ENCODE data around the gene NEDD4L.

The NEDD4L gene

DNA sequence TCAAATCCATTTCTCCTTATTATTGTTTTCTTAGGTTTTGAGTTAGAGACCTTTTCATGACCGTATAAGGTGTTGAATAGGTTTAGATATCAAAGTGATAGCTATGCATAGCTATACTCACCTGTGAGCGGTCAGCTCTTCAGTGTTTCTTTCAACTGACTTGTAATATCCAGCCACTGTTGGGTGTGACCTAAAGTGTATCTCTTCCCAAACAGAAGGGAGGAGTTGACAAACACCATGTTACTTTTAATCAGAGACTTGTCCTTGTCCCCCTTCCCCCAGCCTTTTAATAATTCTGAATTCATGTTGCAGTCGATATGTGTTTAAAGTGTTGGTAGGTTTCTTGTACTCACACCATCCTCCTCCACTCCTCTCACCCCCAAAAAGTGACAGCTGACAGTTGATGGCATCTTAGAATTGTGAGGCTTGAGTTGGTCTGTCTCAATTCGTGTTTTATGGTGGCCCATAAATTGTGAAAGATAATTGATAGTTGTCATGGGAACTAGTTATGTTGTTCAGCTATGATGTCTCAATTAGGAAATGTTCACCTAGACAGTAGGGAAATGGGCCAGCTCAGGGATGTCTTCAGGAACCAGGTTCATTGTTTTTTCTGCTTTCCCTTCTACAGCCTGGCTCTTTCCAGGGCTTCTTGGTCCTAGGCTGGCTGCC lies 12.0 kb downstream of the NEDD4L start:
- H2AFZ ChIP-seq (ENCODE audit: low read depth, low read length, severe bottlenecking): no peak overlapping the region
- no peaks in the 10 kb centered on the region for H3K79me2 ChIP-seq (ENCODE audit: insufficient read depth, low read length)
- 0 out of 2 replicates have a peak, but pooled peaks cover 3% of the 10 kb centered on the region for H4K20me1 ChIP-seq (ENCODE audit: low read depth, low read length)

DNA sequence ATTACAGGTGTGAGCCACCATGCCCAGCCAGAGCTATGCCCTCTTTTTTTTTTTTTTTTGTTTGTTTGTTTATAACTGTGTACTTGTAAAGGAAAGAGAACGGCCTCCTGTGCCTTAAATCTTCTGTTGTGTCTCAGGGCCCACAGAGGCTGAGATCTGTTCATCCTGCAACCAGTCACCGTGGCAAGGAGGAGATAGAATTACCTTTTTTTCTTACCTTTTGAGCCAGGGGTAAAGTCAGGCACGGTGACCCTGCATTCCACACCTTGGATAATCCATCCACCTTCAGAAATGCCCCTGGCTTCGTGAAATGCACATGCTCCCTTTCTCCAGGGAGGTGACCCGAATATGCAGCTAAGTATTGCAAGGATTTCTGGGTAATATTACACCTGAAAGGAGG lies 12.8 kb downstream of the NEDD4L start:
- Histone ChIP-seq H3K79me2 (ENCODE audit: insufficient read depth, low read length) (no peaks in the 10 kb centered on the region), H3K4me3 (ENCODE audit: insufficient read depth, low read length, poor library complexity, severe bottlenecking) (no peak overlapping the region), H3K27me3 (ENCODE audit: low read length) (no peaks in the 10 kb centered on the region), H4K20me1 (ENCODE audit: low read depth, low read length) (no peaks in the 10 kb centered on the region), H3K4me2 (ENCODE audit: low read depth, low read length, poor library complexity, severe bottlenecking) (no peak overlapping the region), H3F3A (ENCODE audit: insufficient read depth) (no peaks in the 10 kb centered on the region), H3K9ac (ENCODE audit: low read length) (no peak overlapping the region), H3K9me2 (replicated peaks; ENCODE audit: insufficient read depth, low read length) (no peaks in the 10 kb centered on the region), H3K27ac (ENCODE audit: low read depth, low read length) (no peak overlapping the region), H3K36me3 (ENCODE audit: low read length) (no peaks in the 10 kb centered on the region), H2AFZ (ENCODE audit: low read depth, low read length, severe bottlenecking) (no peak overlapping the region), H3K9me3 (ENCODE audit: insufficient read depth, low read length) (no peaks in the 10 kb centered on the region)
- no peak for TF ChIP-seq EZH2phosphoT487 (conservative IDR thresholded peaks at IDR 0.05; ENCODE audit: low read length)
- TF ChIP-seq, protein P1, sequence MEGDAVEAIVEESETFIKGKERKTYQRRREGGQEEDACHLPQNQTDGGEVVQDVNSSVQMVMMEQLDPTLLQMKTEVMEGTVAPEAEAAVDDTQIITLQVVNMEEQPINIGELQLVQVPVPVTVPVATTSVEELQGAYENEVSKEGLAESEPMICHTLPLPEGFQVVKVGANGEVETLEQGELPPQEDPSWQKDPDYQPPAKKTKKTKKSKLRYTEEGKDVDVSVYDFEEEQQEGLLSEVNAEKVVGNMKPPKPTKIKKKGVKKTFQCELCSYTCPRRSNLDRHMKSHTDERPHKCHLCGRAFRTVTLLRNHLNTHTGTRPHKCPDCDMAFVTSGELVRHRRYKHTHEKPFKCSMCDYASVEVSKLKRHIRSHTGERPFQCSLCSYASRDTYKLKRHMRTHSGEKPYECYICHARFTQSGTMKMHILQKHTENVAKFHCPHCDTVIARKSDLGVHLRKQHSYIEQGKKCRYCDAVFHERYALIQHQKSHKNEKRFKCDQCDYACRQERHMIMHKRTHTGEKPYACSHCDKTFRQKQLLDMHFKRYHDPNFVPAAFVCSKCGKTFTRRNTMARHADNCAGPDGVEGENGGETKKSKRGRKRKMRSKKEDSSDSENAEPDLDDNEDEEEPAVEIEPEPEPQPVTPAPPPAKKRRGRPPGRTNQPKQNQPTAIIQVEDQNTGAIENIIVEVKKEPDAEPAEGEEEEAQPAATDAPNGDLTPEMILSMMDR (IDR thresholded peaks at IDR 0.05; ENCODE audit: insufficient read depth, low read length, poor library complexity, severe bottlenecking): no peak

More for the DNA sequence above, 12.0 kb downstream of the NEDD4L start:
- Histone ChIP-seq H3K4me3 (ENCODE audit: insufficient read depth, low read length, poor library complexity, severe bottlenecking) (no peak overlapping the region), H3K9me3 (ENCODE audit: insufficient read depth, low read length) (no peaks in the 10 kb centered on the region), H3K4me2 (ENCODE audit: low read depth, low read length, poor library complexity, severe bottlenecking) (no peak overlapping the region), H3K9me2 (replicated peaks; ENCODE audit: insufficient read depth, low read length) (no peaks in the 10 kb centered on the region), H3F3A (ENCODE audit: insufficient read depth) (no peaks in the 10 kb centered on the region), H3K36me3 (ENCODE audit: low read length) (no peaks in the 10 kb centered on the region), H3K27me3 (ENCODE audit: low read length) (no peaks in the 10 kb centered on the region), H3K27ac (ENCODE audit: low read depth, low read length) (no peak overlapping the region), H3K9ac (ENCODE audit: low read length) (no peak overlapping the region)
- TF ChIP-seq, protein P1 (IDR thresholded peaks at IDR 0.05; ENCODE audit: insufficient read depth, low read length, poor library complexity, severe bottlenecking): no peak
- TF ChIP-seq EZH2phosphoT487 (conservative IDR thresholded peaks at IDR 0.05; ENCODE audit: low read length): no peak

DNA sequence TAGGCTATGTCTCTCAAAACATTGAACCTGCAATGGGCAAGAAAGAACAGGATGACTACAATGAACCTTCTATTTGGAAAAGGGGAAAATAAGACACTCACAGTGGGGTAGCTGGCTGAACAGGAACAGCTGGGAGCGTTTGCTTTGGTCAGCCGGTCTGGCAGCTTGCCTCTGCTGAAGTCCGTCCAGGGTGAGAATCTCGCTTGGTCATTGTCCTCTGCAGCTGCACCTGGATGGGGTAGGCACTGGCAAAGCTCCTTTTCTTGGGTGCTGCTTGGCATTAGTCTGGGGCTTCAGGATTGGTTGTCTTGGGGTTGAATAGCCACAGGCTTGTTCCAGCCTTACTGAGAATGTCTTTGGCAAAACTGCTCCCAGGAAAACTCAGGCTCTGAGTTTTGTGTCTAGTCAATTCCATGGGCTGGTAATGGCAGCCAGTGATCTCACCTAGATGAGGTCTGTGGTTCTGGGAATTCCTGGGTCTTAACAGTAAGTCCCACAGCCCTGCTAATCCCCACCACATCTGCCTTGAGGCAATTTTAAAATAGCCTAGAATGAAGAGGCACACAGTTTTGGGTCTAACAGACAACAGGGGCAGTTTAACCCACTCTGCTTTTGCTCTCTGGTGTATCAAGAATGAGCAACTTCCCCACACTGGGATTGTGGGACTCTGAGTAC lies 13.4 kb downstream of the NEDD4L start:
- Histone ChIP-seq H3K9me3 (ENCODE audit: insufficient read depth, low read length) (no peaks in the 10 kb centered on the region), H3K27me3 (ENCODE audit: low read length) (no peaks in the 10 kb centered on the region), H3F3A (ENCODE audit: insufficient read depth) (no peaks in the 10 kb centered on the region), H3K79me2 (ENCODE audit: insufficient read depth, low read length) (no peaks in the 10 kb centered on the region), H4K20me1 (ENCODE audit: low read depth, low read length) (no peaks in the 10 kb centered on the region), H3K4me2 (ENCODE audit: low read depth, low read length, poor library complexity, severe bottlenecking) (no peak overlapping the region), H3K36me3 (ENCODE audit: low read length) (no peaks in the 10 kb centered on the region), H3K27ac (ENCODE audit: low read depth, low read length) (no peak overlapping the region), H3K4me3 (ENCODE audit: insufficient read depth, low read length, poor library complexity, severe bottlenecking) (no peak overlapping the region), H3K9me2 (replicated peaks; ENCODE audit: insufficient read depth, low read length) (no peaks in the 10 kb centered on the region), H3K9ac (ENCODE audit: low read length) (no peak overlapping the region), H2AFZ (ENCODE audit: low read depth, low read length, severe bottlenecking) (no peak overlapping the region)
- TF ChIP-seq, protein P1 (IDR thresholded peaks at IDR 0.05; ENCODE audit: insufficient read depth, low read length, poor library complexity, severe bottlenecking): no peak
- no peak for TF ChIP-seq EZH2phosphoT487 (conservative IDR thresholded peaks at IDR 0.05; ENCODE audit: low read length)
